Raji (cell line): Measurements from ENCODE around the gene PRKACA.

ENCODE experiments used
- POLR2A ChIP-seq: IDR thresholded peaks from 2 replicates; pipeline ENCODE4 v1.6.1; 2011; ENCODE audit warnings: low read depth, low read length, control low read depth; ENCODE audit not compliant: insufficient read depth

PRKACA gene

DNA sequence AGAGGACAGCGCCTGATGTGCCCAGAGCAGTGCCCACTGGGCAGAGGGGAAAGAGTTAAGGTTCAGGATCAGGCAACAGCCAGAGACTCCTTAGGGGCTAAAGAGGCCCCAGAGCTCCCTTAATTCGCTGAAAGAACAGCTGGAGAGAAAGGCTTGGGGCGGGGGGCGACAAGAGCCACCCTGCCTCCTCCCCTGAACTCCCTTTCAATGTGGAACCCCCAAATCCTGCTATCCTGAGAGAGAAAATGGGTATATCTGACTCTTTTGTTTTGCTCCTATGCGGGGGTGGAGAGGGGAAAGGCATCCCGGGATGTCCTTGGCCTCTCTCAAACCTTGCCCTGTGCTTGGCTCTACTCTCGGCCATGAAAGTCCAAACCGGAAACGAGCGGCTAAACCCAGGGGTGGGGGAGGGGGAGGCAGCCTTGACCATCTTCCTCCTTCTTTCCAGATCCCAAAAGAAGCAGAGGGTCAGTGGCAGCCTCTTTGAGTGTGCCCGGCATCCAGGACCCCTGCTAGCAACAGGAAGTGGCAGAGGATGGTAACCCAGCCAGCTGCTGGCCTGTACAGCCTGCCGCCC lies 4.7 kb downstream of the PRKACA start:
- no peak for TF ChIP-seq POLR2A

DNA sequence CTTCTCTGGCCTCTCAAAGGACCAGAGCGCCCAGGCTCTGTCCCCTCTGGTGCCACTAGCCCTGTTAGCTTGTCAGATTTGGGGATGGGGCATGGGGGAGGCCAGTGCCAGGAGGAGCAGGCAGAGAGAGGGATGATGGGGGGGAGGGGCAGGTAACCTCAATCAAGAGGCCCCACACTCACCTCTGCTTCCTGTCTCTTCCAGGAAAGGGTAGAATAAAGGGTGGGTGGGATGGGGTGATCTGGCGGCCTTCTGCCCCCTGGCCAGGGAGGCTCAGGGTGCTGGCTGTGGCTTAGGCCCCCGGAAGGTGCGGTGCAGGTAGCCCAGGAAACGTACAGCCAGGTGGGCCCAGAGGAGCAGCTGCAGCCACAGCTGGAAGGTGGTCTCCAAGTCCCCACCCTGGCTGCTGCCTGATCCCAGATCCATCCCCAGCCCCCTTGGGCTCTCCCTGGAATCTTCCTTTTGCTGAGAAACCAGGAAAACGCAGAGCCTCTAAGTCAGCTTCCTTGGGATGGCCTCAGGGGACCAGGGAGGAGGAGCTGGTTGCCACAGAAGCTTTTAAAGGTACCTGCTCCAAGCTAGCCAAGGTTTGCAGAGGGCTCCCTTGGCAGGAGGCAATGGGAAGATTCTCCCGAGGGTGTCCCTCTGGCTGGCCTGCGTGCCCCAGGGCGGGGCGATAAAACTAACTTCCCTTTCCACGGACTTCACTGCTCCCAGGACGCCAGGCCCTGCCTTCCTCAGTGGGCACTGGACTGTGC lies 5.3 kb downstream of the PRKACA start:
- no peak for TF ChIP-seq POLR2A

DNA sequence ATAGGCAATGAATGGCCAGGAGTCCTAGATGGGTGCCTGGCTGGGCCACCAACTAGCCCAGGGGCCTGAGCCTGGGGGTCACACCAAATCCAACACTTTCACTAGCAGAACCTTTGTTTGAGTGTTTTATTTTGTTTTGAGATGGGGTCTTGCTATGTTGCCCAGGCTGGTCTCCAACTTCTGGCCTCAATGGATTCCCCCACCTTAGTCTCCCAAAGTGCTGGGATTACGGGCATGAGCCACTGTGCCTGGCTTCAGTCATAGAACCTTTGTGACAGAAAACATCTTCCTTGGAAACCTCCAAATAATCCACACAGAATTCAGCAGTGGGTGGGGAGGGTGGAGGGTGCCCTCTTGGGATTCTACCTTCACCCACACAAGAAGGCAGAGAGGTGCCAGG lies 6.1 kb downstream of the PRKACA start:
- TF ChIP-seq POLR2A, result no peak

GRCh38 chr19:14110650-14111049 lies 6.9 kb downstream of the PRKACA start:
- TF ChIP-seq POLR2A, result no peak

GRCh38 chr19:14107581-14108461 lies 9.7 kb downstream of the PRKACA start:
- TF ChIP-seq POLR2A, result no peak

- TF ChIP-seq POLR2A, result no peak
These were observed 10.7 kb downstream of the PRKACA start for GRCh38 chr19:14106840-14107239.

DNA sequence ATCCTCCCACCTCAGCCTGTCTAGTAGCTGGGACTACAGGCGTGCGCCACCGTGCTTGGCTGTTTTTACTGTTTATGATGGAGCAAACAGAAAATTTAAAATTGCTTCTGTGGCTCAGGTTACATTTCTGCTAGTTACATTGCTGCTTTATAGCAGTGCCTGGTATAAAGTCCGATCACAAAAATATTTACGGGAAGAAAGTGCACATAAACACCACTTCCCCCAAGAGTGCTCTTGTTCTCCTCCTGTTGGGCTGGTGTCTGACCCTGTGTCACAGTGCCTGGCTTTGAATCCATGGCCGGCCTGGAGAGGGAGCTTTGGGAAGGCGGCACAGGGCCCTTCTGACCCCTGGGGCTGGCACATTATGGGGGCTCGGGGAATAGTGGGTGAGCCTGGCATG lies 11.9 kb downstream of the PRKACA start:
- TF ChIP-seq POLR2A, result no peak

GRCh38 chr19:14103310-14103709 lies 14.3 kb downstream of the PRKACA start:
- TF ChIP-seq POLR2A, result no peak

- no peak for TF ChIP-seq POLR2A
These were observed 14.8 kb downstream of the PRKACA start for GRCh38 chr19:14102756-14103155.

DNA sequence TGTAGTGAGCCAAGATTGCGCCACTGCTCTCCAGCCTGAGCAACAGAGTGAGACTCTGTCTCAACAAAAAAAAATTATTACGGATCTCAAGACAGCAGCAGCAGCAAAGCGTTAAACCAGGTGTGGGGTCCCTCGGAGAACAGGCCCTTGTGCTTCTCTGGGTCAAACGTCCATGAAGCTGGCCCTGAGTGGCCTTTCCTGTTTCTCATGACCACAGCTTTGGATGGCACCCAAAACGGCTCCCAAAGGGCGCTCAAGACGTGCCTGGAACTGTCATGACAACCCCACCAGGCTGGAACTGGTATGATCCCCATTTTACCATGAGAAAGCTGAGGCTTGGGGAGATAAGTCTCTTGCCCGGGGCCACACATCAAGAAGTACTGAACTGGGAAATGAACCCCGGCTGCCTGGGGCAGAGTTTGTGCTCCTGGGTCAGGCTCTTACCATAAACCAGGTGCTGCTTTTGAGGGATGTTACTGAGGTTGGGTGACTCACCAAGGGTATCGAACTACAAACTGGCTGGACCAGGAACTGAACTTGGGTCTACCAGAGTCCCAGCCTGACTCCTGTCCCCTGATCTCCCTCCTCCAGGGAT lies 15.4 kb downstream of the PRKACA start:
- TF ChIP-seq POLR2A, result no peak

- no peak for TF ChIP-seq POLR2A
These were observed 16.5 kb downstream of the PRKACA start for GRCh38 chr19:14101003-14101545.

DNA sequence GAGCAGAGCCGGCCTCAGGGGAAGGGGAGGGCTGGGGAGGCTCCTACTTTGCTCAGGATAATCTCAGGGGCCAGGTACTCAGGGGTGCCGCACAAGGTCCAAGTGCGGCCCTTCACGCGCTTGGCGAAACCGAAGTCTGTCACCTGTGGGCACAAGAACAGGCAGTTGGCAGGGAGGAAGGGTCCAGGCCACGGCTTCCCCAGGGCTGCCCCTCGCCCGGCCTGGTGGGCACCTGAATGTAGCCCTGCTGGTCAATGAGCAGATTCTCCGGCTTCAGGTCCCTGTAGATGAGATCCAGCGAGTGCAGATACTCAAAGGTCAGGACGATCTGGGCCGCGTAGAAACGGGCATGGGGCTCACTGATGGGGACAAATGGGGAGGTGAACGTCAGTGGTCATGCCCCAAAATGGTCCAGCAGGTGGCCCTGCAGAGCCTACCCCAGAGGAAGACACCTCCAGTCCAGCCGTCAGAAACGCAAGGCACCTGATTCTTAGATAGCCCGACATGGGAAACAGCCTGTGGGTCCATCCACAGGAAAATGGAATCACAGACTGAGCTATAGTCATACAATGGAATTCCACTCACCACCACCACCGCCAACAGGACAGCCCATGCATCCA lies 19.9 kb downstream of the PRKACA start:
- no peak for TF ChIP-seq POLR2A

DNA sequence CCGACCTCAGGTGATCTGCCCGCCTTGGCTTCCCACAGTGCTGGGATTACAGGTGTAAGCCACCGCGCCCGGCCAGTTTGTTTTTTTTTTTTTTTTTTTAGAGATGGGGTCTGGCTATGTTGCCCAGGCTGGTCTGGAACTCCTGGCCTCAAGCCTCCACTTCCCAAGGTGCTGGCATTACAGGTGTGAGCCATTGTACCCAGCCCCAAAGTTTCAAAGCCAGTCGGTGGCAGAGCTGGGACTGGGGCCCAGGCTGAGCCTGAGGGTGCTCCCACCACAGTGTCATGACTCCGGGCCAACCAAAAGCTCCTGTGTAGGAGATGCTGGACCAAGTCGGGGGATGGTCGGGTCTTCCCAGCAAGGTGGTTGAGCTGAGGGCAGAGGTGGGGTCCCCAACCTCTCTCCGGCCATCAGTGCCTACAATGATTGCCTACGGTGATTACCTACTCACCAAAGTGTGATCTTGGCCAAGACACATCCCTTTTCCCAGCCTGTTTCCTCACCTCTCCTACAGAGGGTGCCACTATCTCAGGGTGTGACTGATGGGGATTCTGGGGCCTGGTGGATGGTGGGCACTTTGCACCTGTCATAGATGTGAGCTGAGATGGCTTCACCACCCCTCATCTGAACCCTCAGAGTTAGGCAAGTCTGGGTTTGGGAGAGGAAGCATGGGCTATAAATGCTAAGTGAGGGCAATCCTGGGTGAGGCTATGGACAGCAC lies 21.1 kb downstream of the PRKACA start:
- TF ChIP-seq POLR2A, result no peak

GRCh38 chr19:14094854-14095253 lies 22.7 kb downstream of the PRKACA start:
- no peak for TF ChIP-seq POLR2A
